H1 (cell line): ENCODE measurements around the gene IL17RA. TPM values are rescaled to one million over a fixed set of nuclear protein-coding genes. Genes with fewer than 3 reads are reported as not detected.

ENCODE experiments used
- CTCF ChIA-PET: fragments of 300-600 bp; sonication (Branson Sonifier 250); formaldehyde crosslinking; loops from one replicate; lab custom pipeline; 2021; ENCODE audit not compliant: partially characterized antibody; lab: Charles Lee
- POLR2A ChIA-PET: fragments of 300-600 bp; sonication (Branson Sonifier 250); formaldehyde crosslinking; loops from one replicate; lab custom pipeline; 2021; ENCODE audit warnings: inconsistent platforms; ENCODE audit not compliant: partially characterized antibody; lab: Charles Lee
- DNase-seq, 2 experiments: peaks; one replicate each; pipeline versions ENCODE4 v3.0.0 to v3.0.0-alpha.2; 2010 to 2022; ENCODE audit warnings: low spot score in 2 of 2, low read depth in 1 of 2, mixed read lengths in 1 of 2
- FAIRE-seq: peaks from 2 replicates; lab custom pipeline; 2011; peaks lifted over from hg19 to GRCh38; lab: Jason Lieb, UNC
- H2AFZ ChIP-seq: 2 replicates; pipeline ENCODE4 v1.8.1; 2012; ENCODE audit warnings: low read length, inconsistent platforms
- H2AK5ac ChIP-seq: 2 replicates; pipeline ENCODE4 v1.6.1; 2013; ENCODE audit warnings: low read depth, low read length
- H2BK120ac ChIP-seq: replicated peaks from 2 replicates; pipeline ENCODE3; 2013; ENCODE audit warnings: low read depth, low read length, inconsistent platforms
- H2BK12ac ChIP-seq: 2 replicates; pipeline ENCODE4 v1.6.1; 2013; ENCODE audit warnings: low read depth, low read length
- H2BK15ac ChIP-seq: 2 replicates; pipeline ENCODE4 v1.6.1; 2013; ENCODE audit warnings: low read length
- H2BK20ac ChIP-seq: 2 replicates; pipeline ENCODE4 v1.6.1; 2013; ENCODE audit warnings: low read length
- H2BK5ac ChIP-seq: 2 replicates; pipeline ENCODE4 v1.6.1; 2013; ENCODE audit warnings: low read depth, low read length
- H3K14ac ChIP-seq: 2 replicates; pipeline ENCODE4 v1.6.1; 2013; ENCODE audit warnings: inconsistent platforms; ENCODE audit not compliant: insufficient read length
- H3K18ac ChIP-seq: 2 replicates; pipeline ENCODE4 v1.6.1; 2013; ENCODE audit warnings: low read length; ENCODE audit errors: extremely low read depth
- H3K23ac ChIP-seq: 2 replicates; pipeline ENCODE4 v1.6.1; 2013; ENCODE audit warnings: inconsistent platforms; ENCODE audit not compliant: insufficient read length
- H3K23me2 ChIP-seq: 2 replicates; pipeline ENCODE4 v1.6.1; 2013; ENCODE audit warnings: low read depth, low read length
- H3K27ac ChIP-seq: 2 replicates; pipeline ENCODE4 v1.6.1; 2011; ENCODE audit warnings: low read depth, low read length, inconsistent platforms
- H3K27me3 ChIP-seq, 4 experiments: replicated peaks in 1 of 4; 1 replicate in 1 of 4; 2 replicates in 3 of 4; pipeline versions ENCODE4 v1.6.1 to v1.8.1; 2011 to 2013; ENCODE audit warnings: low read length in 3 of 4, mild to moderate bottlenecking in 3 of 4, inconsistent platforms in 2 of 4, mixed read lengths in 2 of 4, moderate library complexity in 1 of 4; ENCODE audit not compliant: control insufficient read depth in 3 of 4, insufficient read depth in 3 of 4; ENCODE audit errors: extremely low read depth in 1 of 4
- H3K36me3 ChIP-seq, 4 experiments: 2 replicates each; pipeline versions ENCODE4 v1.6.1 to v1.8.1; 2011 to 2013; ENCODE audit warnings: mild to moderate bottlenecking in 4 of 4, low read length in 3 of 4, moderate library complexity in 2 of 4, control low read depth in 1 of 4, inconsistent platforms in 1 of 4; ENCODE audit not compliant: insufficient read depth in 4 of 4, control insufficient read depth in 2 of 4
- H3K4ac ChIP-seq: replicated peaks from 2 replicates; pipeline ENCODE3; 2013; ENCODE audit warnings: low read length, low read depth, mixed read lengths, inconsistent platforms; ENCODE audit not compliant: insufficient read length
- H3K4me1 ChIP-seq, 4 experiments: replicated peaks in 1 of 4; 1 replicate in 1 of 4; 2 replicates in 3 of 4; pipeline versions ENCODE4 v1.6.1 to v1.8.1; 2011 to 2013; ENCODE audit warnings: low read length in 3 of 4, inconsistent platforms in 2 of 4, mixed read lengths in 1 of 4; ENCODE audit not compliant: insufficient read depth in 4 of 4, control insufficient read depth in 3 of 4
- H3K4me2 ChIP-seq, 2 experiments: 2 replicates each; pipeline versions ENCODE4 v1.6.1 to v1.8.1; 2011 to 2013; ENCODE audit warnings: low read depth in 2 of 2, low read length in 2 of 2, control low read depth in 1 of 2, inconsistent platforms in 1 of 2, mild to moderate bottlenecking in 1 of 2; ENCODE audit not compliant: insufficient read depth in 1 of 2
- H3K4me3 ChIP-seq, 4 experiments: fragments of 200-600, 300-600 bp in 1 of 4; sonication (generic), shearing (Covaris generic), sonication (Bioruptor Twin) in 1 of 4; 2 replicates each; pipeline versions ENCODE4 v1.5.1 to v1.8.1; 2011 to 2016; ENCODE audit warnings: low read length in 4 of 4, low read depth in 3 of 4, control low read depth in 2 of 4, inconsistent platforms in 2 of 4, mild to moderate bottlenecking in 2 of 4, mixed read lengths in 1 of 4, moderate library complexity in 1 of 4; ENCODE audit not compliant: insufficient read depth in 2 of 4; ENCODE audit errors: extremely low read depth in 1 of 4
- H3K56ac ChIP-seq: replicated peaks from 2 replicates; pipeline ENCODE3; 2013; ENCODE audit warnings: low read depth, mild to moderate bottlenecking, mixed read lengths, low read length, inconsistent platforms; ENCODE audit not compliant: insufficient read length
- H3K79me1 ChIP-seq: 2 replicates; pipeline ENCODE4 v1.6.1; 2013; ENCODE audit warnings: low read depth, low read length, control low read depth
- H3K79me2 ChIP-seq, 2 experiments: 2 replicates each; pipeline versions ENCODE4 v1.6.1 to v1.8.1; 2012 to 2013; ENCODE audit warnings: low read length in 2 of 2, mild to moderate bottlenecking in 2 of 2, inconsistent platforms in 1 of 2; ENCODE audit not compliant: insufficient read depth in 2 of 2, control insufficient read depth in 1 of 2
- H3K9ac ChIP-seq, 4 experiments: replicated peaks in 1 of 4; 1 replicate in 1 of 4; 2 replicates in 3 of 4; pipeline versions ENCODE4 v1.6.1 to v1.8.1; 2011 to 2013; ENCODE audit warnings: low read depth in 3 of 4, low read length in 3 of 4, control low read depth in 2 of 4, mild to moderate bottlenecking in 2 of 4, moderate library complexity in 2 of 4, inconsistent platforms in 1 of 4; ENCODE audit errors: extremely low read depth in 1 of 4
- H3K9me3 ChIP-seq, 2 experiments: 2 replicates each; pipeline versions ENCODE4 v1.6.1 to v1.8.1; 2012 to 2013; ENCODE audit warnings: mild to moderate bottlenecking in 2 of 2, moderate library complexity in 2 of 2, control low read depth in 1 of 2, inconsistent platforms in 1 of 2, low read depth in 1 of 2, low read length in 1 of 2, mixed read lengths in 1 of 2; ENCODE audit not compliant: insufficient read depth in 2 of 2
- H4K20me1 ChIP-seq, 2 experiments: replicated peaks in 1 of 2; 2 replicates each; pipeline versions ENCODE3 to v1.8.1; 2011 to 2013; ENCODE audit warnings: inconsistent platforms in 2 of 2, low read length in 2 of 2, mild to moderate bottlenecking in 1 of 2; ENCODE audit not compliant: insufficient read depth in 2 of 2, control insufficient read depth in 1 of 2
- H4K5ac ChIP-seq: 2 replicates; pipeline ENCODE4 v1.6.1; 2013; ENCODE audit warnings: low read length, low read depth, mixed read lengths, inconsistent platforms; ENCODE audit not compliant: insufficient read length
- H4K8ac ChIP-seq: 2 replicates; pipeline ENCODE4 v1.8.0; 2013; ENCODE audit warnings: mild to moderate bottlenecking, moderate library complexity, low read length, inconsistent platforms; ENCODE audit not compliant: insufficient read depth; ENCODE audit errors: extremely low read depth
- H4K91ac ChIP-seq: replicated peaks from 2 replicates; pipeline ENCODE3; 2013; ENCODE audit warnings: low read length, mixed read lengths, inconsistent platforms; ENCODE audit not compliant: insufficient read length
- CBX5 ChIP-seq: fragments of 300-800, 300-1000 bp; sonication (generic); IDR thresholded peaks from 2 replicates; pipeline ENCODE4 v1.7.1; 2016; ENCODE audit warnings: antibody characterized with exemption, low read length, low read depth
- whole genome bisulfite sequencing, 2 experiments: shearing (Covaris generic) in 1 of 2; methylation state at CpG; one replicate each; pipeline versions ENCODE4 v1.1.6 to v1.1.7; 2013 to 2015; ENCODE audit warnings: low lambda C conversion rate in 2 of 2, mixed read lengths in 2 of 2, inconsistent platforms in 1 of 2, low coverage in 1 of 2, missing lambda C conversion rate in 1 of 2; ENCODE audit not compliant: insufficient replicate concordance in 2 of 2, insufficient coverage in 1 of 2, insufficient read length in 1 of 2; ENCODE audit errors: extremely low coverage in 1 of 2, missing lambda C conversion rate in 1 of 2; 5-methylcytosine and 5-hydroxymethylcytosine counted together
- polyA plus RNA-seq, 7 experiments: library from polyadenylated mRNA; depleted of rRNA in 3 of 7; stranded (reverse) in 5 of 7; unstranded in 2 of 7; fragments of >200 nt in 5 of 7; fragments of 200-250 nt in 2 of 7; gene quantifications; 1 replicate in 5 of 7; 2 replicates in 1 of 7; 4 replicates in 1 of 7; pipeline versions ENCODE4 v1.2.1 to v1.2.3, GENCODE V29; 2011 to 2013; ENCODE audit warnings: missing spikeins in 2 of 7, mixed read lengths in 2 of 7
- total RNA-seq: library from RNA; stranded (reverse); fragmentation: NEBNext Ultra II Directional; extraction: Animal tissue kit (Norgen Biotek cat#: 25700); gene quantifications from 2 replicates; pipeline ENCODE4 v1.2.1, GENCODE V29; 2021
- TF ChIP-seq, protein P1 (sequence below): IDR thresholded peaks from 2 replicates; pipeline ENCODE4 v1.6.1; 2012; ENCODE audit warnings: low read length, inconsistent platforms

The IL17RA gene
- total and polyA plus RNA-seq, 2 of the 8 experiments (the other 6 are each of a cell fraction or from before 2014, with no cell fraction given) = 5.6 to 9.9 TPM

DNA sequence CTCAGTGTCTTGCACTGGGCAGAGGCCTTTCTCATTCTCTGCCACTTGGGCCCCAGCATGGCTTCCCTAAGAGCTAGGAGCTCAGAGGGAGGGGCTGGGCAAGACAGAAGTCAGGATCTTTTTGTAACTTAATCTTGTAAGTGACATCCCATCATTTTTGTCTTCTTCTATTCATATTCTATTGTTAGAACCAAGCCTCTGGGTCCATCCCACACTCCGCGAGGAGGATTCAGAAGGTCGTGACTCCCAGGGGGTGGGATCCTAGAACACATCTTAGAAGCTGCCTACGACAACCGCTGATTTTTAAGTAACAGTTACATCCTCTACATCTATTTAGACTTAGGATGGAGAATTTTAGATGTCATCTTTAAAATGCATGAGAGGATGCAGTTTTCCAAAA is 1.5 kb upstream of the IL17RA start:
- Histone ChIP-seq H3K23me2 (peaks cover 10% of the 10 kb centered on the region; the same call in 1 of the 2 replicates), H4K8ac (no peak overlapping the region), H2BK5ac (no peak overlapping the region), H4K20me1 (peaks cover 2 to 7% of the 10 kb centered on the region in 2 experiments), H3K4me1 (peaks cover 0 to 3% (median 2%) of the 10 kb centered on the region in 4 experiments; a peak in 4 of 7 replicates), H3K4ac (no peak overlapping the region), H3K14ac (no peak overlapping the region), H4K5ac (no peak overlapping the region), H3K9me3 (no peaks in the 10 kb centered on the region), H3K79me2 (no peaks in the 10 kb centered on the region), H4K91ac (no peak overlapping the region), H3K23ac (no peak overlapping the region), H3K56ac (no peak overlapping the region), H3K27me3 (peaks cover 9 to 32% (median 18%) of the 10 kb centered on the region in 4 experiments), H3K36me3 (no peaks in the 10 kb centered on the region), H2AK5ac (no peak overlapping the region), H2BK20ac (no peak overlapping the region), H3K4me2 (no peak overlapping the region; a peak in 1 of 4 replicates), H3K79me1 (no peaks in the 10 kb centered on the region), H3K27ac (no peak overlapping the region), H2BK120ac (no peak overlapping the region), H3K9ac (no peak overlapping the region), H2BK15ac (no peak overlapping the region), H2BK12ac (no peak overlapping the region), H2AFZ (no peak overlapping the region), H3K4me3 (no peak overlapping the region), H3K18ac (no peak overlapping the region)
- DNase-seq (no peak), FAIRE-seq (no peak)
- TF ChIP-seq, protein P1, sequence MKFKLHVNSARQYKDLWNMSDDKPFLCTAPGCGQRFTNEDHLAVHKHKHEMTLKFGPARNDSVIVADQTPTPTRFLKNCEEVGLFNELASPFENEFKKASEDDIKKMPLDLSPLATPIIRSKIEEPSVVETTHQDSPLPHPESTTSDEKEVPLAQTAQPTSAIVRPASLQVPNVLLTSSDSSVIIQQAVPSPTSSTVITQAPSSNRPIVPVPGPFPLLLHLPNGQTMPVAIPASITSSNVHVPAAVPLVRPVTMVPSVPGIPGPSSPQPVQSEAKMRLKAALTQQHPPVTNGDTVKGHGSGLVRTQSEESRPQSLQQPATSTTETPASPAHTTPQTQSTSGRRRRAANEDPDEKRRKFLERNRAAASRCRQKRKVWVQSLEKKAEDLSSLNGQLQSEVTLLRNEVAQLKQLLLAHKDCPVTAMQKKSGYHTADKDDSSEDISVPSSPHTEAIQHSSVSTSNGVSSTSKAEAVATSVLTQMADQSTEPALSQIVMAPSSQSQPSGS = no peak
- no peak for TF ChIP-seq CBX5
- CTCF ChIA-PET = interaction anchor here (0.8 to 1.1 kb wide), 3 partner anchors 8 to 33 kb away, joined by 3 read pairs; no protein-coding TSS in a partner anchor
- POLR2A ChIA-PET = interaction anchor here (0.6 kb wide), 1 partner anchor 9 kb away, joined by 3 read pairs; no protein-coding TSS in a partner anchor
- WGBS, 2 experiments = 97% methylated on average over 5 of the region's 5 CpGs; no CpG with 5 or more reads in 1 of the 2 experiments
